HuH-7.5 (cell line): ENCODE measurements around the gene STK32B.

ENCODE experiments used
- DNase-seq: peaks from one replicate; pipeline ENCODE4 v3.0.0; 2011; ENCODE audit warnings: low spot score

Gene STK32B

GRCh38 chr4:5532100-5532499 is 480.8 kb downstream of the STK32B start:
- DNase-seq: no peak

GRCh38 chr4:5539584-5539983 is 488.3 kb downstream of the STK32B start:
- no peak for DNase-seq

- DNase-seq: no peak
Observed at GRCh38 chr4:5541169-5541568, 489.9 kb downstream of the STK32B start.

- no peak for DNase-seq
Observed at GRCh38 chr4:5543681-5544080, 492.4 kb downstream of the STK32B start.

- no peak for DNase-seq
Observed at GRCh38 chr4:5544762-5545161, 493.5 kb downstream of the STK32B start.

- DNase-seq: no peak
Observed at GRCh38 chr4:5545271-5545670, 494.0 kb downstream of the STK32B start.

GRCh38 chr4:5547651-5548249 is 496.5 kb downstream of the STK32B start:
- no peak for DNase-seq
